NCI-H1417 treated with DMSO at 0.1 percent for 48 hours (cell line): ENCODE data around the gene ARVCF.

Experiments used
- DNase-seq: peaks from one replicate; lab custom pipeline; 2025; lab: John Stamatoyannopoulos, UW

ARVCF gene

GRCh38 chr22:19973551-19974267, 42.9 kb downstream of the ARVCF start:
- no peak for DNase-seq

DNA sequence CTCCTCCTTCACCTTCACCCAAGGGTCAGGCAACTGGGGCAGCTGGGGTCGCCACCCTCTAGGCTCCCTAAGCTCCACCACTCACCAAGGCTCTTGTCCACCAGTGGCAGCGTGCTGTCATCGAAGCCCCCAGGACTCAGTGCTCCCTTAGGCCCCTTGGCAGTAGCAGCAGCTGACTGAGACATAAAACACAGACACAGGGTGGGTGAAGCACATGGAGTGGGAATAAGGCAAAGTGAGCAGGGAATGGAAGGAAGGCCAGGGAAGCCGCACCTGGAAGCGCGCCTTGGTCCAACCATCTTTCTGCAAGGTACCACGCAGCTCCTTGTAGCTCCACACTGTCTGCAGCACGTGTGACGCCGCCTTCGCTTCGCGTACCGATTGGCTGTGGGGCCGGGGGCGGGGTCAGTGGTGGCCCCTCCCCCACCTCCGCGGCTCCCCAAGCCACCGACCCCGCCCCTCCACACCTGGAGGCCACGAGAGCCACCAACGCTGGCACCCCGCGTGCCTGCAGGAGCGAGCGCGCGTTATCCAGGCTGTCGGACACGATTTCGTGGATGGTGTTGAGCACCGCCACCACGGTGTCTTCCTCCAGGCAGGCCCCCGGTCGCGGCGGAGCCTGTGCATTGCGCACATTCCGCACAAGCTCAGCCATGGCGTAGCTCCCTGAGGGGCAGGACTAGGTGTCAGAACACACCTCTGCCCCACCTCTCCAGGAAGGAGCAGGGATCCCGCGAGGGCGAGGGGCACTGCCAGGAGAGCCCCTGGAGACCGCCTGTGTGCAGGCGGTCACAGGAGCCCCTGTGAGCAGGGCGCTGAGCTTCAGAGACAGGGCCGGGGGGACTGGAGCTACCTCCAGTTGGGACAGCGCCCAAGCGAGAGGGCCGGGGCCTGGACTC, 43.7 kb downstream of the ARVCF start:
- no peak for DNase-seq

GRCh38 chr22:19972251-19972650, 44.4 kb downstream of the ARVCF start:
- DNase-seq: no peak

DNA sequence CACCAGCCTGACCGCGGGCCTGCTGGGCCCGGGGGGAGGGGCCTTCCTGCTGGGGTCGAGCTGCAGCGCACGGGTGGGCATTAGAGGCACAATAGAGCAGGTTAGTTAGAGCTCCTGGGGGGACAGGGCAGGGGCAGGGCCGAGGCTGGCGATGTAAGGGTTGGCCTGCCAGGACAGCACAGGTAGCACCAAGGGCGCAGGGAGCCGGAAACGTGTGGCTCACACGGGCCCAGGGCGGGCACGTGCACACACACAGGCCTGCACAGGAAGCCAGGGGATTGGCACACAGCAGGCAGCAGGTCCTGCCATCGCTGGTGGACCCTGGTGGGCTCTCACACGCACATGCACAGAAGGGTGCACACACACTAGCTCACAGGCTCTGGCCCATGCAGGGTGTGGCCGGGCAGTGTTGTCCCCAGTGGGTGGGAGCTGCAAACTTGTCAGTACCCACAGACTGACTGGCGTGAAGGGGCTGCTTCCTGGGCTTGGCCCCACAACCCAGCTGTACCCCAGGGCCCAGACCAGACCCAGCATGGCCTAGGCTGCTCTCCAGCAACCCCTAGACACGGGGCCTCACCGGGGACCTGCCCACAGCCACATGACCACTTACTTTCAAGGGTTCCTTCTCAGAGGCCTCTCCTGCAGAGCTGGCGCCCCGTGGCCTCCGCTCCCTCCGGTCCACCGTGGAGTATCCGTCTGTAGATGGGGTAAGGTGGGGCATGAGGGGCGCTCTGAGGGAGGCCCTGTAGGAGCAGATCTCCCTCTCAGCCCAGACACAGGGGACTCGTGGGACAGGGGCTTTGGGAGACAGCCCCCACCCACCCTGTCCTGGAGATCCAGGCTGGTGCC, 45.1 kb downstream of the ARVCF start:
- DNase-seq: no peak

DNA sequence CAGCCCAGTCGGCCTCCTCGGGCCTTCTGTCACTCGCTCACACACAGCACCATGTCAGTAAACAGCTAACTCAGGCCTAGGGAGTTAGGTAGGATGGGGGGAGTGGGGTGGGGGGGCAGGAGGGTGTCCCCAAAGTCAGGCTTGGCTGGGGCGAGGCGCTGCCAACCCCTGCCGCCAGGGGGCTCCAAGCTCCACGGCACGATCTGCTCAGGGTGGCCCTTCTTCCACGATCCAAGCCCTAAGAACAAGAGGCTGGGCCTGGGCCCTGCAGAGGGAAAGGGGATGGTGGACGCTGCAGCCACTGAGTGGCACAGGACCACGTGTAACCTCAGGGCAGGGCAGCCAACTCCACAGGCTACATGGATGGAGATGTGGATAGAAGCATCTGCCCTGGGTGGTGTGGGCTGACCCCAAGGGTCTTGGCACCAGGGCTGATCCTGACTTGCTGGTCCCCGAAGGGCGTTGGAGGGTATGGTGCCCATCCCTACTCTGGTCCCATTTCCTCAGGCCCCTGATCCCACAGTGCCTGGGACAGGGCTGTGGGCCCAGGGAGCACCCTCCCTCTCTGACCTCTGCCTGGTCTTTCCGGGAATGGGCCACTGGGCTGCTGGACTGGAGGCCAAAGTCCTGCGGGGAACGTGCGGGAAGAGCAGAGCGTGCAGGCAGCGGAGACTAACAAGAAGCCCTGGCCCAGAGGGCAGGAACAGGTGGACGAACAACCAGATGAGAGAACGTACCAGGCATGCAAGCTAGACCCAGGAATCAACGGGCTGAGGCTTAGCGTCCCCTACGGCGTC, 45.9 kb downstream of the ARVCF start:
- no peak for DNase-seq

- DNase-seq: no peak
Observed at GRCh38 chr22:19970031-19970478, 46.6 kb downstream of the ARVCF start.

- no peak for DNase-seq
Observed at GRCh38 chr22:19969141-19969928, 47.3 kb downstream of the ARVCF start.

DNA sequence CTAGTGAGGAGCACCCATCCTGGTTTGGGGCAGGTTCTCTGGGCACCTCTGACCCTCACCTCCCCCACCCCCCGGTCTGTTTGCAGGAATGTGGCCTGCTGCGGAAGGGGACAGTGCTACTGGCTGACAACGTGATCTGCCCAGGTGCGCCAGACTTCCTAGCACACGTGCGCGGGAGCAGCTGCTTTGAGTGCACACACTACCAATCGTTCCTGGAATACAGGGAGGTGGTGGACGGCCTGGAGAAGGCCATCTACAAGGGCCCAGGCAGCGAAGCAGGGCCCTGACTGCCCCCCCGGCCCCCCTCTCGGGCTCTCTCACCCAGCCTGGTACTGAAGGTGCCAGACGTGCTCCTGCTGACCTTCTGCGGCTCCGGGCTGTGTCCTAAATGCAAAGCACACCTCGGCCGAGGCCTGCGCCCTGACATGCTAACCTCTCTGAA, 48.2 kb downstream of the ARVCF start:
- no peak for DNase-seq

DNA sequence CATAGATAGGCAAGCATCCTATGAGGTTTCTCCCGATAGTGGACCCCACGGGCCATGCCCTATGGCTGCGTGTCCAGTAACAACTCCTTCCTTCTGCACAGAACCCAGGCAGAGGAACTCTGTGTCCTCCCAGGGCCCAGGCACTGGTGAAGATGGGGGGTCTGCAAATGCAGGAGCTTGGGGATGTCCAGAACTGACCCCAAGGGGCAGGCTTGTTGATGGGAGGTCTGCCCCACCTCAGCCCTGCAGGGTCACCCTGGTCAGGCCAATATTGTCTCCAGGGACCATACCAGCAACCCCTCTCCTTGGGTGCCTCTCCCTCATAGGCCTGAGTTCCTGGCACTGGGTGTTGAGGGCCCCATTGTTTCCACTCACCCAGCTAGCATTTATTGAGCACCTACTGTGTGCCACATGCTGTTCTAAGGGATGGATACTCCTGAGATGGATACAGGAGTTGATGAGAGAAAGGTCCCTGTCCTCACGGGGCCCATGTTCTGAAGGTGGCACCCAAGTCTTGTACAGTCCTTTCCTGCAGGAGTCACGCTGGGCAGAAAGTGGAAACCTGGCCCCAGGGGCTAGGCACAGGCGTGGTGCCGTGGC, 48.7 kb downstream of the ARVCF start:
- no peak for DNase-seq

DNA sequence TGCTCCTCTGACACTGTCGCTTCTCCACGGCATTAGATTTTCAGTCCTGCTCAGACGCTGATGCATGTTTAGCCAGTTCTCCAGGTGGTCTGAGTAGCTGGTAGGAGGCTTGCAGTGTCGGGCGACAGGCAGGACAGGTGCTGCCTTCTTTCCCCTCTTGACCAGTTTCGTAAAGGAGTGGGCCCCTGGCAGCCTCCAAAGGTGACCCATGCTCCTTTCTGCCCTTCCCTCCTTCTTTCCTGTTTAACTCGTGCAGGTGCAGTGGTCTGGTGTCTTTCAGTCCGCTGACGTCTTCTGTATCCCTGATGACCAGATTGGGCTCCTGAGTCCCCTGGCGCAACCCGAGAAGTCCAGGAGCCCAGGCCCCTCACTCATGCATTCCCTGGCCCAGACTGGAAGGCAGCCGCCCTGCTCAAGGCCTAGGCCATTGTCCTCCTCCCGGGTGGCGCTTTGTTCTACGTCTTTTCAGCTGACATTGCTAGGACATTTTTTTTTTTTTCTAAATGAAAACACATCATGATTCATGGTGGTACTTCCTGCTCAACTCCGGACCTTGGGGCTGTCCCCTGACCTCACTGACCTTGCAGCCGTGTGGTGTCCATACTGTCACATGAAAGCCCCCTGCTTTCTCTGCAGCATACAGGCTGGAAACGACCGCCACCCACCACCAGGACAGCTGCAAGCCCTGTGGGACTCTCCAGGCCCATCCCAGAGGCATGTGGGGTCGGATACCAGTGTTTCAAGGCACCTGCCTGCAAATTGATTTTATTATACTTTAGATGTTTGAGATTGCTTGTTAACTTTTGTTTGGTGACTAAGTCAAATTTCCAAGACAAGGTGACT, 49.5 kb downstream of the ARVCF start:
- no peak for DNase-seq

DNA sequence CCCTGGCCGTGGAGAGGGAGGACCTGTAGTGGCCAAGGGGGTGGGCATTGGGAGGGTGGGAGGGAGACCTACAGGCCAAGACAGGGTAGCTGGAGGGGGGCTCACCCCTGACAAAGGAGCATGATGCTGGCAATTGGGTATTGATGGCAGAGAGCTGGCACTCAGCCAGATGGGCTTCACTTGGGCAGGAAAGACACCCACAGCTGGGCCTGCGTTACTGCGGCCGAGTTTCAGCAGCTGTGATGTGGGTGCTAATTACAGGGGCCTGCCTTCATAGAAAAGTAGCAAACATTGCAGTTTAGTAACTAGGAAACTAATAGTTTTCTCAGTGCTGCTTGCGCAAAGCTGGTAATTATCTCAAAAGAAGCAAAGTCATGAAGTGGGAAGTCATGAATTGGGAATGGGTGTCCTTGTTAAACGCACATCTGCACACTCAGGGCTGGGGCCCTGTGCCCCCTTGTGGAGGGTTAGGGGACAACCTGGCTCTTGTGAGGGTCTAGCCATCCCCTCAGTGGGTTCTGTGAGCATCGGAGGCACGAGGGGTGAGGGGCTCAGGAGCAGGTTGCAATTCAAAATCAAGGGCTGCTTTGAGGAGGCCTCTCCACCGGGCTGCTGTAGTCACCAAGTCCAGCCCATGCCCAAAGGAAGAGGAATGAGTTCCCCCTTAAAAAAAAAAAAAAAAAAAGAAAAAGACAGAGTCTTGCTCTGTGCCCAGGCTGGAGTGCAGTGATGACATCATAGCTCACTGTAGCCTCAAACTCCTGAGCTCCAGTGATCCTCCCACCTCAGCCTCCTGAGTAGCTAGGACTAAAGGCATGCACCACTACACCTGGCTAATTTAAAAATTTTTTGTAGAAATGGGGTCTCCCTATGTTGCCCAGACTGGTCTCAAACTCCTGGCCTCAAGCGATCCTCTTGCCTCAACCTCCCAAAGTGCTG, 50.6 kb downstream of the ARVCF start:
- no peak for DNase-seq

- DNase-seq: no peak
Observed at GRCh38 chr22:19964701-19965386, 51.8 kb downstream of the ARVCF start.

GRCh38 chr22:19963863-19964642, 52.6 kb downstream of the ARVCF start:
- no peak for DNase-seq

DNA sequence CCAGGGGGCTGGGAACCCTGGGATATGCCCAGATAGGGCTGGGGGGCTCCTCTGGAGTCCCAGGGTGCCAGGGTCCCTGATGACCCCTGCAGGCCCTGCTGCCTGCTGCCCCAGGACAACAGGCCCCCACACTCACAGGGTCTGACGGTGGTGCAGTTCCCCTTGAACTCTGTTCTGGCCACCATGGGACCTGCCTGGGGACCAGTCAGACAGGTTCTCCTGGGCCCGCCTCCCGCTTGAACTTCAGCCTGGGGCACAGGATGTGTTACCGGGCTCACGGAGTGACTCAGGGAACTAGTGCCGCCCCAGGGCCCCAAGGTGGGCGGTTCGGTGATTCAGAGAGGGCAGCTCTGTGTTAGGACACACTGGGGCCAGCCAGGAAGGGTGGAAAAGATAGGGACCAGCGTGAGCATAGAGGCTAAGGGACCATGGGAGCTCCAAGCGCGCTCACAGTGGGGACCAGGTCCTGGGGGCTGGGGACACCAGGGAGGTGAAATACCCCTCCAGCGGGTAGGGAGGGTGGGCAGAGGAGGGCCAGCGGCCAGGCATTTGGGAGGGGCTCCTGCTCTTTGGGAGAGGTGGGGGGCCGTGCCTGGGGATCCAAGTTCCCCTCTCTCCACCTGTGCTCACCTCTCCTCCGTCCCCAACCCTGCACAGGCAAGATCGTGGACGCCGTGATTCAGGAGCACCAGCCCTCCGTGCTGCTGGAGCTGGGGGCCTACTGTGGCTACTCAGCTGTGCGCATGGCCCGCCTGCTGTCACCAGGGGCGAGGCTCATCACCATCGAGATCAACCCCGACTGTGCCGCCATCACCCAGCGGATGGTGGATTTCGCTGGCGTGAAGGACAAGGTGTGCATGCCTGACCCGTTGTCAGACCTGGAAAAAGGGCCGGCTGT, 53.5 kb downstream of the ARVCF start:
- no peak for DNase-seq

DNA sequence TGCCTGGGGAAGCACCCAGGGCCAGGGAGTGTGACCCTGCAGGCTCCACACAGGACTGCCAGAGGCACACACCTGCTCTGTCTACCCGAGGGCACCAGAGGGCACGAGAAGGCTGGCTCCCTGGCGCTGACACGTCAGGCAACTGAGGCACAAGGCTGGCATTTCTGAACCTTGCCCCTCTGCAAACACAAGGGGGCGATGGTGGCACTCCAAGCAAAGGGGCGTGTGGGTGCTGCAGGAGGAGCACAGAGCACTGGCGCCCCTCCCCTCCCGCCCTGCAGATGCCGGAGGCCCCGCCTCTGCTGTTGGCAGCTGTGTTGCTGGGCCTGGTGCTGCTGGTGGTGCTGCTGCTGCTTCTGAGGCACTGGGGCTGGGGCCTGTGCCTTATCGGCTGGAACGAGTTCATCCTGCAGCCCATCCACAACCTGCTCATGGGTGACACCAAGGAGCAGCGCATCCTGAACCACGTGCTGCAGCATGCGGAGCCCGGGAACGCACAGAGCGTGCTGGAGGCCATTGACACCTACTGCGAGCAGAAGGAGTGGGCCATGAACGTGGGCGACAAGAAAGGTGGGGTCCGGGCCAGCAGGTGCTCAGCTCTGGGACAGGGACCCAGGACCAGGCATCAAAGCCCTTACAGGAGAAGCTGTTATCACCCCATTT, 54.2 kb downstream of the ARVCF start:
- no peak for DNase-seq
